ENCODE data around the gene DPP4.

The DPP4 gene

DNA sequence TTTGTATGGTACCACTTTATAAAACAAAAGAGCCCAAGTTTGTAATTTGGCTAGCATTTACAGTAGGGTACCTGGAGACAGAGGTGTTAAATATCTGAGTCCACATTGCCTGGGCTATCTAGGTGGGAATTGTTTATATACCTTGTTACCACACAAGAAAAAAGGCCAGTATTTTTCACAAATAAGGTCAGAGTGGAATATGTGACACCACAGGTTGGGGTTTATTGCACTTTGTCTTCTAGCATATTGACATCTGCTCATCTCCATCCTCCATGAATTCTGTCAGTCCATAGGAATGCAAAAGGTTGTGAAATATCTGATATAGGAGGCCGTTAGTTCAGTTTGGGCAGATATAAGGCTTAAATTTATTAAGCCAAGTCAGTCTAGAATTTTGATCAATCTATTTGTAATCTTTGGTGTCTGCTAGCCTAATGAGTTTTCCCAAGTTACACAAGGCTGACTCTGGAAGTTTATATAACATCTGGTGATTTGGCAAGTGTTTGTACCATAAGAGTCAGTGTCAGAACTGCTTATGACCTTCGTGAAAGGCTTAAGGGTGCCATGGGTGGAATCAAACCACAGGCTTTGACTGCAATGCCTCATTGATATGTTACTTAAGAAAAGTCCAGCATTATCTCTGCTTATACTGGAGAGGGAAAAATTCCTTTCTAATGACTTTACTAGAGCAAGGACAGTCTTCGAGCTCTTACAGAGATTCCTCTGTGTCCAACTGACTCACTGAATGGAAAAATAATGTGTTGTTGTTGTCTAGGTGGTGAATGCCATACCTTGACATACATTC lies 11.3 kb upstream of the DPP4 start:
- no peak for DNase-seq (ENCODE audit: low read depth in 1 of 2, low spot score in 1 of 2)

DNA sequence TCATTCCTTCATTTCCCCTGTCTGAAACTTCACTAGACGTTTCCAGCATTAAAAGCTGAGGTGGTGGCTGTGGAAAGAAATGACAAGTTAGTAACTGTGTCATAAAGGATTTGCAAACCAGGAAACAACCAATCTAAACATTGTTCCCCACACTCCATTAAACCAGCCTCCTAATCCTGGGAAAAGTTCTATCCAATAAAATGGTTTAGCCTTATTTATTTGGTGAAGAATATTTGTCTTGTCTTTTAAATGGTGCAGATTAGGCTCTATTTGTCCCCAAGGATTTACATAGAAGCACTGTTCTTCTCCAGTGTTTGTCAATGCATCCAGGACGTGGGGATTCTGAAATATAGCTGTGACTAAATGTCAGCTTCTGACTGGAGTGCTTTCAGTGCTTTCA lies 10.5 kb upstream of the DPP4 start:
- DNase-seq (ENCODE audit: low read depth in 1 of 2, low spot score in 1 of 2): no peak

DNA sequence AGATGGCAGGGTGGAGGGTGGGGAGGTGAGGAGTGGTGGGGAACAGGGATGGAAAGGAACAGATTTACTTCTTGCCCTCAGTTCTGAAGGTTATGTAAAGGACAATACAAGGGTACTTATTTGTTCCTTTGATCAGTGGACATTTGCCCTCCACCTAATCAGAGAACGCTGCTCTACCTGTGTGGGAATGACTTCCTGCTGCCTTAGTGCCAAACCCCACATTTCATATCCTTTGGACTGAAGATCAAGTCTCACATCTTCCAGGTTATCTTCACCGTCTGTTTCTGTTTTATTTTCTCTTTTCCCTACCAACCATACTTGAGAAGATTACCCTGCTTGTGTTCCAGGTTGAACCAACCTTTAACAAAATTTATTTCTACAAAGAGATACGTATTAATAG lies 8.7 kb upstream of the DPP4 start:
- no peak for DNase-seq (ENCODE audit: low read depth in 1 of 2, low spot score in 1 of 2)

DNA sequence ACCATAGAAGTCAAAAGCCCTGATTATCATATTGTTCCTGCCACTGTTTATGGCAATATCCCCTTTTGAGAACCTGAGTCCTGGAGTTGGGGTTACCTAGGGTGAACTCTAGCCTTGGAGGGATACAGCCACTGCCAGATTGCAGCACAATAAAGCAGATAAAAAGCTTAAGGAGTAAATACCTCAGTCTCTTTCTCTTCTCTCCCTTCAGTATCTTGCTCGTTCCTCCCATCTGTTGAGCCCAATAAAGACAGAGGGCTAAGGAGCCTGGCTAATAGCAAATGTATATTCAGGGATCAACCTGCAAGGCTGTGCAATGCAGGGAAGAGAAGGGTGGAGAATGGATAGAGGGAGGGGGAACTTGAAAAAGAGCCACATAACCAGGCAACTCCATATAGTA lies 8.0 kb upstream of the DPP4 start:
- DNase-seq (ENCODE audit: low read depth in 1 of 2, low spot score in 1 of 2): no peak

DNA sequence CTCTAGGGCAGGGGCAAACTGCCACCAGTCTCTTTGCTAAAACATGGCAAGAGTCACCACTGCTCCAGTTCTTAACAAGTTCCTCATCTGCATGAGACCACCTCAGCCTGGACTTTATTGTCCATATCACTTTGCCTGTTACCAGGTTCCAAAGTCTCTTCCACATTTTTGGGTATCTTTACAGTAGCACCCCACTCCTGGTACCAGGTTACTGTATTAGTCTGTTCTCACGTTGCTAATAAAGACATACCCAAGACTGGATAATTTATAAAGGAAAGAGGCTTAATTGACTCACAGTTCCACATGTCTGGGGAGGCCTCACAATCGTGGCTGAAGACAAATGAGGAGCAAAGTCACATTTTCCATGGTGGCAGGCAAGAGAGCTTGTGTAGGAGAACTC lies 5.5 kb upstream of the DPP4 start:
- DNase-seq (ENCODE audit: low read depth in 1 of 2, low spot score in 1 of 2): no peak

DNA sequence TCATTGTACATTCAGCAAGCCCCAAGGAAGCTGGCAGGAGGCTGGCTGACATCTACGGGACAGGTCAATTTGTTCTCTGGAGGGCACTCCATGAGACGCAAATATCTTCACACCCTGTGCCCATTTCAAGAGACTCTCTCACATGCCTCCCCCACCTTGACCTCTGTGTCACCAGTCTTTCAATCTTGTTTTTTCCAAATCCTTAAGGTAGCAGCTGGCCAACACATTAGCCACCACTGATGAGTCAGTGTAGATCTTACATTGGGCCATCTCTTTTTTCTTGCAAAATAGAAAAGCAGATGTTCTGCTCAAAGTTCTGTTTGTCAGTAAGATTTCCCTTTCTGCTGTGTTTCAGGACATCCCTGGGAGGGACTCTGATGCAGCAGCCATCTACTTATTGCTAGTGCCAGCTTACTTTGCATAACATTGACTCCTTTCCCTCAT lies 1.7 kb upstream of the DPP4 start:
- no peak for DNase-seq (ENCODE audit: low read depth in 1 of 2, low spot score in 1 of 2)

DNA sequence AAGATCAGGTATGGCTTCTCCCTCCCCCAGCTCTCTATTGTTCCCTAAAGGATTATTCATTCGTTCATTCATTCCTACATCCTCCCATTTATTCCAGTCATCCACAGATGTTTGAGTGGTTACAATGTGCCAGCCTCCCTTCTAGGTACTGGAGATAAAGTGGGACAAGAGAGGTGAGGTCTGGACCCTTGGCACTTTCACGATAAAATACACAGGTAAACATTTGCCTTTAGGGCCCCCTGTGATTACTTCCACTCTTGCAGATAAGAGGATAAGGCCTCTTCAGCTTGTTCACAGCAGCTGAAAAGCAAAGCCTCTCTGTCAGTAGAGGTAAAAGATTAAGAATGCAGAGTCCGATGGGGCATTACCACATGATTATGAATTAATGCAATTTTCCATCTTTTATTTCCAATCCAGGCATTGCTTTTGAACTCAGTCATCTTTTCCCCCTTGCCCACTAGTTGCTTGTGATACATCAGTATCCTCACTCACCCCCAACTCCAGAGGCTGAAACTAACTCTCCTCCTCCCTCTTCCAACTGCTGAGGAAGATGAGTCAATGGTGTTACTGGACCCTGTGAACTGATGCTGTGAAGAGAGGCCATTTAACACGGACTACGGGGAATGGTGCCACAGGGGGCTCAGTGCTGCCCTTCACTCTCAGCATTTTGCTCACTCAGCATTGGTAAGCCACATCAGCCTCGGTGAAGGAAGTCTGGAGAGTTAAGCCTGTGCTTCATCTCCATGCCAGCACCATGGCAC lies 1.1 kb upstream of the DPP4 start:
- DNase-seq (ENCODE audit: low read depth in 1 of 2, low spot score in 1 of 2): no peak

DNA sequence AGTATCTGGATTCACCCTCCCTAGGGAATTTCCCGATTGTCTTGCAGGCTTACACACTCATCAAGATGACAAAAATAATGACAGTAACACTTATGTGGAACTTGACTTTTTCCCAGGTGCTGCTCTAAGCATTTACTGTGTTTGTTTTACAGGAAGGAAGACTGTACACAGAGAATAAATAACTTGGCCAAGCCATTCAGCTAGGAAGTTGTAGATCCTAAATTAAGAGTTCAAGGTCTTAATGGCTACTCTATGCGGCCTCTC lies 549 bp upstream of the DPP4 start:
- DNase-seq (ENCODE audit: low read depth in 1 of 2, low spot score in 1 of 2): no peak

DNA sequence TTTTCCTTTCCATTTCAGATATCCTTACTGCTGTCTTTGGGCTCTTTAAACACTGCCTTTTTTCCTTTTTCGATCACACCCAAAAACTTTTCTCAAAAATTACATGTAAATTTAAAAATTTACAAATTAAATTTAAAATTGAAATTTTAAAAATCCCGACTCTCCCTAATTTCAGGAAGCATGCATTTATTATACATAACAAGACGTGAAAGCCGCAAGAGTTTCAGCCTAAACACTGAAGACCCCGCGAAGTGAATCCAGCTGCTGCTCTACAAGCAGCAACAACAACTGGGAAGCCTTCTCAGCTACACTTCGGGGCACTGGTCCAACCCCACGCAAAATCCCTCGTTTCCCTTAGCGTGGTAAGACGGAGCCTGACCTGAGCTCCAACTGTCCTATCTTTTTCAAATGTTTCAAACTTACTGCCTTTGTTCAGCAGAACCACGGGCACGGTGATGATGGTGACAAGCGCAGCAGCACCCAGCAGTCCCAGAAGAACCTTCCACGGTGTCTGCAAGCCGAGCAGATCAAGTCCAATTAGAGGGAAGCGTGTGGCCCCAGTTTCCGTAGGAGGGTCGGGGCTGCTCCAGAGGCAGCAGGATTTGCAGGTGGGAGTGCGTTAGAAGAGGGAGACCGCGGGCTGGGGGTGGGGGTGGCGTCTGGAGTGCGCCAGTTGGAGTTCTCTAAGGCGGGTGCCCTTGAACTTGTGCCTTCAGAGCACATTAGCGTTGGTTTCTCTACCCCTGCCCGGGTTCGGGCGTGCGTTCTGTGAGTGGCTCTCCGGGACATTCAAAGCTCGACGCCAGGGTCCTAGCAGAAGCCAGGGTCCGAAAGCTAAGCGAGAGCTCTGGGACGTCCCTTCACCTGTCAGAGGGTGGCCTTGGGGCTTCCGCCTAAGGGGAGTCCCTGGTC lies 783 bp downstream of the DPP4 start:
- DNase-seq (ENCODE audit: low read depth in 1 of 2, low spot score in 1 of 2): no peak

DNA sequence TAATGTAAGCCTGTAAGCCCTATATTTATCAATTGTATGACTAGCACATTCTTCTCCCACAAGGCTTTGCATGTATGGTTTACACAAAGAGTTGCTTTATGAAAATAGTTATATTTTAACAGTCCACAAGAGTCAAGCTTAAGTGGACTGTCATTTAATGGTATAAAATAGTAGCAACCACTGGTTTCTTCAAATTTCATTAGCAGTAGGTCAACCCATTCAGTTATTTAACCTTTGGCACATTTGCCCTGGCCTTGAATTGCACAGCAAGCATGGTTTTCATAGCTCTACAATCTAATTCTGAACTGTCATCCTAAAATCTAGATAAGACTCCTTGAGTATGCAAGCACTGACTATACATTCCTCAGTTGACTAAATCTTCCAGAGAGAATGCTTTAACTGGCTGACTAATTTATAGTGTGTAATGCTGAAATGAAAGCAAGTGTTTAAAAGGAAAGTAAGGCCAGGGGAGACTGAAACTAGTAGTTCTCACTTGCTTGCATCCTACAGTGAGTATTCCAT lies 1.8 kb downstream of the DPP4 start:
- no peak for DNase-seq (ENCODE audit: low read depth in 1 of 2, low spot score in 1 of 2)

DNA sequence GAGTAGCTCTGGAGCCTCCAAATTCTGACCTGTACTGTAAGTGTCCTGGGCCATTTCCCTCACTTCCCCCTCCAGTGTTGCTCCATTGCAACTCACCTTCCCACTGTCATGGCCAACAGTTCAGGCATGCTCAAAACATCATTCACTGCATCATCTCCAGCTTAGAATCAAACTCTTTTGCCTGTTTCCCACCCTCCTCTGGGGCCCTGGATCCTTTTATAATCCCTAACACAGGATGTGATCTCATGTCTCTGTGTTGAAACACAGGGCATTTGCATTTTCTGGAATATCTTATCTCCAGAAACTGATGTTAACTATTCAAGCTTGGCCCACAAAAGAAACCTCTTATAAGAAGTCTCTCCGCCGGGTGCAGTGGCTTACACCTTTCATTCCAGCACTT lies 3.0 kb downstream of the DPP4 start:
- no peak for DNase-seq (ENCODE audit: low read depth in 1 of 2, low spot score in 1 of 2)

DNA sequence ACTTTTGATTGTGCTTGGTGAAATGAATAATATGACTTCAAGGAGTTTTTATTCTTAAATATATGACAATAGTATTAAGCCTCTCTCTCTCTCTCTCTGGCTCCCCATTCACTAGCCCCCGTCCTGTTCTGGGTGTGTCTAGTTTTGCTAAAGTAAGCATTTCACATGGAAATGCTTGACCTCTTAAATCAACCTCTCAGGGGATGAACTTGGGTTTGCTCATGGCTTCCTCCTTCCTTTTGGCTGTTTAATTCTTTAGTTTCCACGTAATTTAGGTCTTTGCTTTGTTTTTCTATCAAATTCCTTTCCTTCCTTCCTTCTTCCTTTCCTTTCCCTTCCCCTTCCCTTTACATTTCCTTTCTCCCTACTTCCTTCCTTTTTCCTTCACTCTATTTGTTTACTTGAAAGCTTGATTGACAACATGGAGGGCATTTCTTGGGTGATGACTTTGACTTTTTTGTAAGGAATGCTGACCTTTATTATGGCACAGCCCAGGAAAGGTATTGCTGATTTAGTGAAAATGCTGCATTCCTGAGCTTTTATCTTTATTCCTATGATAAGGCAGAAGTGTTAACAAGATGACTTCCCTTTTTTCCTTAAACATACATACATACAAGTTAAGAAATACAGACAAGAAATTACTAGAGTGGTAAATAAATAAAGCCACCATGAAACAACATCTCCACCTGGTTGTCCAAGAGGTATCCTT lies 3.6 kb downstream of the DPP4 start:
- DNase-seq (ENCODE audit: low read depth in 1 of 2, low spot score in 1 of 2): no peak

DNA sequence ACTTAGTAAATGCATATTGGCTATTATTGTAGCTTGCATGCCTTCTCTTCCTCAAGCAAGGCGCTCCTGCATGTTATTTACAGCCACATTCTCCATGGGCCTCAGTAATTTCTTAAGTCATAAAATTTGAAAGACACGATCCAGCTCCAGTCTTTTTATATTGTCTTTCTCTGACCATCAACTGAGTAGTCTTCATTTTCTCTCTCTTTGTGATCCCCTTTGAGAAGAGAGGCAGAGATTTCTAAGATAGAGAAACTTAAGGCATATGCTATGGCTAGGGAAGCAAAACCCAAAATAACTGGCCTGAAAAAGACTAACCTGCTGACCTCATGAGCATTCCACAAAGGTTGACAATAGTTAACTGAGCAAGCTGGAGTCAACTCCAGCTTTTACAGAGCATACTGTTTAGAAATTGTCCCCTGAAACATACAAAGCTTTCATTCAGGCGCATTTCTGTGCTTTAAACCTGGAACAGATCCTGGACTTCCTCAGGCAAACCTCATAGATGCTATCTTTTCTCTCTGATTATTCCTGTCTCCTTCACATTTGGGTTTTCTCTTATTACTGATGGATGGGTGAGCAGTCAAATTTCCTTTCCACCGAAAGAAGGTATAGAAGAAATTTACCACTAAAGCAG lies 4.6 kb downstream of the DPP4 start:
- DNase-seq (ENCODE audit: low read depth in 1 of 2, low spot score in 1 of 2): no peak

DNA sequence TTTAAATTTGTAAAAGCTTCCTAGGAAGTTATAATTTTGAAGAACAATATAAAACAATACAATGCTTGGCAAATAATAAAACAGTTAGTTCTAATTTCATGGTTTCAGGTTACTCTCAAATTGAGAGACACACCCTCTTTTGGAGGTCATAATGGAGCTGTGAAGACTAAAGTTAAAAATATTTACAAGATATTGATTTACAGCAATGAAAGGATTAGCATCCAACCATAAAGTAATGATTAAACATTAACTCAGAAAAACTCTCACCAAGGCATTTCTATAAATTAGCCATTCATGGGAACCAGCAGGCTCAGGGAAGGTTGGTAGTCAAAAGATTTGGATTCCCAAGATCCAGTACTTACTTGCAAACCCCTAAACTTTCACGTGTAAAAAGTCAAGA lies 6.4 kb downstream of the DPP4 start:
- no peak for DNase-seq (ENCODE audit: low read depth in 1 of 2, low spot score in 1 of 2)

DNA sequence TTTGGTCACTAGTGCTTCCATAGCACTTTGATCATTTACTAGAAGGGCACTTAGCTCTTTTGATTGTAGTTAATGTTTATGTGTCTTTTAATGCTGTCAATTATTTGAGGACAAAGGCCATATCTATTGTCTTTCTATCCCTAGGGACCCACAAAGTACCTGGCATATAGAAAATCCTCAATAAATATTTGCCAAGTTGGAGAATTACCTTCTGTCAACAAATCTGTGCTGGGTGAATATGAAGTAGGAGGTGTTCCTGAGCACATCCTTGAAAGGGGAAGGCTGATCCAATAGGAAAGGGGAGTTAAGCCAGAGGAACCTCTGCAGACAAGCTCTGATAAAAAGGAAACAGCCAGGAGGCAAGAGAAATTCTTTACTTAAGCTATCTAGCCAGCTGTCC lies 8.2 kb downstream of the DPP4 start:
- no peak for DNase-seq (ENCODE audit: low read depth in 1 of 2, low spot score in 1 of 2)

DNA sequence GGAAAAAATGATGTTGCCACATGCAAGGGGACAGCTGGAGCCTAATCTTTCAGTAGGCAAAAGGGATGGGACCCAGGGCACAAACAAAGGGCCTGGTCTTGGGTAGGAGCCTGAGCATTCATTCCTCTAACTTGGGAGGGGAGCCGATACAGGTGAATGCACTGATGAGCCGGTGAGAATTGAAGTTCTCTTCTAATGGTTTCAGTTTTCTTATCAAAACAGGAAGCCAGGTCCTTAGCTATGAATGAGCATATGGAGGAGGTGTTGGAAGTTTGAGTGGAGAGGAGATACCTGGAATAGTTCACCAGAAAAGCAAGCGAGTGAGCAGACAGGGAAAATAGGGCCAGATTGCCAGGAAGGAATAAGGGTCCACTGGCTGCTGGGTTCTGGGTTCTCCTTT lies 10.1 kb downstream of the DPP4 start:
- DNase-seq (ENCODE audit: low read depth in 1 of 2, low spot score in 1 of 2): no peak

DNA sequence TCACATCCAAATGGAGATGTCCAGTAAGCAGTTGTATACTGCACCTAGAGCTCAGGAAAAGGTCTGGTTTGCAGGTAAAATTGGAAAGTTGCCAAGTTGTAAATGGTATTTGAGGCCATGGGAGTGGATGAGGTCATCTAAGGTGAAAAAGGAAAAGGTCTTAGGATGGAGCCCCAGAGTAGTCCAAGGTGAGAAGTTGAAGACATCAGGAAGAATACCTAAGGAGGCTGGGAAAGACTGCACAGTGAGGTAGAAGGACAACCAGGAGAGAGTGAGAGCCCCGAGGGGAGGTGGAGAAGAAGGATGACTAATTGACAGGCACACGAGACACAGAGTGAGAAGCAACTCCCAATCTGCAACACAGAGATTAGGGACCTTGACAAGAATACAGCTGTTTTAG lies 10.7 kb downstream of the DPP4 start:
- no peak for DNase-seq (ENCODE audit: low read depth in 1 of 2, low spot score in 1 of 2)

DNA sequence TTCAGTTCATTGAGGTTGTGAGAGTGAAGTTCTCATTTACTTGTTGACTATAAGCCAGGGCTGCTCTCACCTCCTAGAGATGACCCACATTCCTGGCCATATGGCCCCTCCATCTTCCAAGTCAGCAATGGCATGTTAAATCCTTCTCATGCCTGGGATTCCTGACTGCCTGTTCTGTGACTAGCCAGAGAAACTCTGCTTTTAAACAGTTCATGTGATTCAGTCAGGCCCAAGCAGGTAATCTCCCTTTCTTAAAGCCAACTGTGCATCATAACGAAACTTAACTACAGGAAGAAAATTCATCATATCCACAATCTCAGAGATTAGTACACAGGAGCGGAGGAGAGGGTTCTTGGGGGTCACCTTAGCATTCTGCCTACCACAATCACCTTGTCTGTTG lies 11.5 kb downstream of the DPP4 start:
- no peak for DNase-seq (ENCODE audit: low read depth in 1 of 2, low spot score in 1 of 2)

DNA sequence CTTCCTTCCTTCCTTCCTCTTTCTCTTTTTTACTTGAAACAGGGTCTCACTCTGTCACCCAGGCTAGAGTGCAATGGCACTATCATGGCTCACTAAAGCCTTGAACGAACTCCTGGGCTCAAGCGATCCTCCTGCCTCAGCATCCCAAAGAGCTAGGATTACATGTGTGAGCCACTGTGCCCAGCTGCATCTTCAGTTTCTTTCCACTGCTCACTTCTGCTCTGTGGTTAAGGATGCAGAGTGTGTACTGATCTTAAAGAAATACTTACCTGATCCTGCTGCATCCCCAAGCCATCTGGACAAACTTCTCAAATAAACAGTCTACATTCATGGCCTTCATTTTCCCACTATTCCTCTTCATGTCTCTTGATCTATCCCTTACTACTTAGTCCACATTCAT lies 13.0 kb downstream of the DPP4 start:
- no peak for DNase-seq (ENCODE audit: low read depth in 1 of 2, low spot score in 1 of 2)

DNA sequence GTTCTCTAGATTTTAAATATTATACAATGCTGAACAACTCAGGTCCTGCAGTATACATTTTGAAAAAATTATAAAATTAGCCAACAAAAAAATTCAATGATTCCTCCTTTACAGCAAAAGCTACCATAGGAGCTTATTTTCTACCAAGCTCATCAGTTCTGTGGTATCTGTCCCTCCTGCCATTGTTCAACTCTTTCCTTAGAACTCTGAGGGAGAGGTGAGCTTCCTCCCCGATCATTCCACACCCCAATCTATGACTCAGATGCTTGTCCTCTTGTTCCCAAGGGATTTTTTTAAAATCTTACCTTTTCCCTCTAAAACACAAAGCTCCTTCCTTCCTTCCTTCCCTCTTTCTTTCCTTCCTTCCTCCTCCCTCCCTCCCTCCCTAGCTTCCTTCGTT lies 13.5 kb downstream of the DPP4 start:
- DNase-seq (ENCODE audit: low read depth in 1 of 2, low spot score in 1 of 2): no peak

Measured in activated CD4-positive, alpha-beta T cell treated with anti-CD3 and anti-CD28 coated beads, Interleukin-2, amount 50 U/mL, for 24 hours (primary cell).